Measurements from ENCODE around the gene ITSN2.
A peak's percentile ranks its signal among the peaks of the same experiment; 100 is the strongest.

The ITSN2 gene

GRCh38 chr2:24328010-24328409 is 32.3 kb downstream of the ITSN2 start:
- no peak for TF ChIP-seq CTCF (IDR thresholded peaks at IDR 0.05; ENCODE audit: insufficient read depth, low read length, poor library complexity, severe bottlenecking)

GRCh38 chr2:24317491-24317920 is 42.8 kb downstream of the ITSN2 start:
- no peak for DNase-seq (ENCODE audit: extremely low read depth, insufficient read length)
- TF ChIP-seq CTCF (IDR thresholded peaks at IDR 0.05; ENCODE audit: insufficient read depth, low read length, poor library complexity, severe bottlenecking) = no peak
- Histone ChIP-seq H3K36me3 (ENCODE audit: control insufficient read depth, insufficient read depth, low read length) (no peaks in the 10 kb centered on the region; the same call in none of the 2 replicates), H3K4me3 (replicated peaks; ENCODE audit: low read depth, low read length) (no peak overlapping the region), H3K27me3 (replicated peaks; ENCODE audit: control insufficient read depth, insufficient read depth, low read length) (no peaks in the 10 kb centered on the region)

More at GRCh38 chr2:24328010-24328409, 32.3 kb downstream of the ITSN2 start:
- no peaks in the 10 kb centered on the region for H3K27me3 ChIP-seq (replicated peaks; ENCODE audit: control insufficient read depth, insufficient read depth, low read length)
- no peaks in the 10 kb centered on the region for H3K36me3 ChIP-seq (ENCODE audit: control insufficient read depth, insufficient read depth, low read length)
- no peak for DNase-seq (ENCODE audit: extremely low read depth, insufficient read length)
- H3K4me3 ChIP-seq (replicated peaks; ENCODE audit: low read depth, low read length) = no peak overlapping the region

DNA sequence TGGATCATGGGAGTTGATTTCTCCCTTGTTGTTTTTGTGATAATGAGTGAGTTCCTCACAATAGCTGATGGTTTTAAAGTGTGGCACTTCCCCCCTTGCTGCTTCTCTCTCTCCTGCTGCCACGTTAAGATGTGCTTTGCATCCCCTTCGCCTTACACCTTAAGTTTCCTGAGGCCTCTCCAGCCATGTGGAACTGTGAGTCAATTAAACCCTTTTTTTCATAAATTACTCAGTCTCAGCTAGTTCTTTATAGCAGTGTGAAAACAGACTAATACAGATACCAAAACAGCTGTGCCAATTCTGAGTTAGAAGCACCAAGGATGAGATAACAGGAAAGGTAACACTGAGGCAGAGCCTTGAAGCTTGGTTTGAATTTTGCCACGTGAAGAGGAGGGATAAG is 44.7 kb downstream of the ITSN2 start:
- peak; percentile 68 for DNase-seq (ENCODE audit: extremely low read depth, insufficient read length)
- no peak for TF ChIP-seq CTCF (IDR thresholded peaks at IDR 0.05; ENCODE audit: insufficient read depth, low read length, poor library complexity, severe bottlenecking)
- Histone ChIP-seq H3K27me3 (replicated peaks; ENCODE audit: control insufficient read depth, insufficient read depth, low read length) (no peaks in the 10 kb centered on the region), H3K36me3 (ENCODE audit: control insufficient read depth, insufficient read depth, low read length) (no peaks in the 10 kb centered on the region; the same call in 1 of the 2 replicates), H3K4me3 (replicated peaks; ENCODE audit: low read depth, low read length) (no peak overlapping the region; the same call in 1 of the 2 replicates)

DNA sequence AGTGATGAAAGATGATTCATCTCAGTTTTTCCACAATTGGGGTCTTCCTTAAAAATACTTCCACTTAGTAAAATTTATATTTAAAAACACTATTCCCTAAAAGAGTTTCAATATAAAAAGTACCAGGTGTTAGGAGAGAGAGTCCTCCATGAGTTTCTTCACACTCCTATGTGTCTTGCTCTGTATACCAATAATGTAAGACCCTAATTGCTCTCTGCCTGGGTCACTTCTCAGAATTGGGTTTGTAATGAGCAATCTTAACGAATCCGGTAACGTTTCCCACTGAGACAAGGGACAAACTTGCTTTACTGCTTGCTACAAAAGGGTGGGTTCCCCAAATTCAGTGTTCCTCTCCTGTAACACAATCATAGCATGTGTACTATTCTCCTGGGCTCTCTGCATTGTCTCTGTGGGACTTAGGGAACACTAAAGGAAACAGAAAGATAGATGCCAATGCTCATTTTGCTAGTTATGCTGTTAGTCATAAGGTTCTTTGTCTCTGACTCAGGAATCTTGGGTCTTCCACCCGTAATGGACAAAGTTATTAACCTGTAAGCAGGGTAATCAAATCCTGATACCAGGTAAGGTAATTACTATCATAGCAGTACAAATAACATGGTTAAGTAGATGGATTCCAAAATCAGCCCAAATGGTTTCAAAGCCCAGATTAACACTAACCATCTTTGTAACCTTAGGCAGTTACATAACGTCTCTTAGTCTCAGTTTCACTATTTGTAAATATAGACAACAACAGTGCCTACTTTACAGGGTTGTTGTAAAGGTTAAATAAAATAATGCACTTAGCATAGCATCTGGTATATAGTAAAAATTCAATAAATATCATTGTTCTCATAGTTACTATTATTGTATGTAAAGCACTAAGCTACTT is 46.3 kb downstream of the ITSN2 start:
- Histone ChIP-seq H3K4me3 (replicated peaks; ENCODE audit: low read depth, low read length) (no peak overlapping the region), H3K27me3 (replicated peaks; ENCODE audit: control insufficient read depth, insufficient read depth, low read length) (no peaks in the 10 kb centered on the region), H3K36me3 (ENCODE audit: control insufficient read depth, insufficient read depth, low read length) (no peaks in the 10 kb centered on the region; the same call in none of the 2 replicates)
- no peak for TF ChIP-seq CTCF (IDR thresholded peaks at IDR 0.05; ENCODE audit: insufficient read depth, low read length, poor library complexity, severe bottlenecking)
- peak; percentile 37 for DNase-seq (ENCODE audit: extremely low read depth, insufficient read length)

DNA sequence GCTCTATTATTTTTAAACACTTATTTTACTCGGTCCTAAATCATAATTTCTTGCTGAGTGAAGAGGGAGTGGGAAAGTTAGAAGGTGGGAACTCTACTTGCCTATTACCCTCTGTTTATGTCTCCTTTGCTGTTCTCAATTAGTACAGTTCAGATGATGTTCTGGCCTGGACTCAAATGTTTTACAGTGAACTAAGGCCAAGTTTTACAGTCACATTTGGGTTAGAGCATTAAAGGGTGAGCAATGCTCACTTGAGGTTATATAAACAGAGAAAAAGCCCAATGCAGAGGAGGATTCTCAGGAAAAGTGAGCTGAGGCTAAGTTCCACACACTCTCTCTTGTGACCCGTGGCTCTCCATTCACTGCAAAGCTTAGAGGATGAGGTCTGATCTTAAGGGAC is 52.4 kb downstream of the ITSN2 start:
- Histone ChIP-seq H3K36me3 (ENCODE audit: control insufficient read depth, insufficient read depth, low read length) (peaks cover 8% of the 10 kb centered on the region), H3K4me3 (replicated peaks; ENCODE audit: low read depth, low read length) (no peak overlapping the region), H3K27me3 (replicated peaks; ENCODE audit: control insufficient read depth, insufficient read depth, low read length) (no peaks in the 10 kb centered on the region)
- DNase-seq (ENCODE audit: extremely low read depth, insufficient read length) = no peak
- TF ChIP-seq CTCF (IDR thresholded peaks at IDR 0.05; ENCODE audit: insufficient read depth, low read length, poor library complexity, severe bottlenecking) = no peak

Data from GM06990 (cell line).